BE2C (cell line): ENCODE results near the gene ELFN1.
"Not testable (repeated sequence)": the region's sequence is repeated elsewhere in the genome, so short reads cannot be mapped to it uniquely, and the experiment has no call there.

Experiments used
- DNase-seq: peaks from one replicate; pipeline ENCODE4 v3.0.0-alpha.2; 2020
- H3K27me3 ChIP-seq: fragments of 250-450 bp; sonication (Bioruptor Pico); 2 replicates; pipeline ENCODE4 v1.5.1; 2020; ENCODE audit warnings: mild to moderate bottlenecking
- H3K36me3 ChIP-seq: fragments of 250-450 bp; sonication (Bioruptor Pico); 2 replicates; pipeline ENCODE4 v1.5.1; 2020; ENCODE audit warnings: mild to moderate bottlenecking
- H3K4me1 ChIP-seq: fragments of 250-450 bp; sonication (Bioruptor Pico); 2 replicates; pipeline ENCODE4 v1.5.1; 2020
- H3K4me3 ChIP-seq: 2 replicates; pipeline ENCODE4 v1.5.1; 2011; ENCODE audit warnings: low read depth, low read length
- H3K9me3 ChIP-seq: fragments of 250-450 bp; sonication (Bioruptor Pico); 2 replicates; pipeline ENCODE4 v1.5.1; 2020
- CTCF ChIP-seq: IDR thresholded peaks from 2 replicates; pipeline ENCODE4 v1.5.1; 2012; ENCODE audit warnings: mild to moderate bottlenecking, low read depth, low read length

Gene ELFN1

DNA sequence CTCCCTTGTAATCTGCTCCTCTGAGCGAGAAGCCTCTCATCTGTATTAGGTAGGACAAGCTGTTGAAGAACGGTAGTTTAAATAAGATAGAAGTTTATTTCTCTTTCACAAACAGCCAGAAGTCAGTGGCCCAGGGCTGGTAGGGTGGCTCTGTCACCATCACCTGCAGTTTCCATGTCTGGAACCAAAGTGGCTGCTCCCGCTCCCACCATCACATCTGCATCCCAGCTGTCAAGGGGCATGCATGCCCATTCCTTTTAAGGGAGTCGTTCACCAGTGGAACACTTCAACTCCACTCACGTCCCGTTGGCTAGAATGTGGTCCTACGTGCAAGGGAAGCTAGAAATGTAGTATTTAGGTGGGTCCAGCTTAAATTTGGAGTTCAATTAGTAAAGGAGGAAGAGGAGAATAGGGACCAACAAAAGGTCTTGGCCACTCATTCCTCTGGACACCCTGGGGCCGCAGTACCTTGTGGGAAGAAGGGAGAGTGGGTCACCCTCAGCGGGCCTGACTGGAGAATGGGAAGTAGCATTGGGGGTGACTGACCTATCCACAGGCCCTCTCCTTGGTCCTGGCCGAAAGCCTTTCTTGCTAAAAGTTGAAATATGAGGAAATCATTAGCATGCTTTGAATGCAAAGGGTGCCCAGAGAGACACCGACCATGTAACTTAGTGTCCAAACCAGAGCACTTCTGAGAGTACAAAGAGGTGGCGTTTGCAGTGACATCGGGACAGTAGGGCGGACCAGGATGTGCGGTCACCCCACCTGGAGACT is 48.0 kb downstream of the ELFN1 start:
- DNase-seq: no peak
- Histone ChIP-seq H3K36me3 (no peaks in the 10 kb centered on the region), H3K27me3 (no peaks in the 10 kb centered on the region), H3K9me3 (no peaks in the 10 kb centered on the region), H3K4me1 (peaks cover 37% of the 10 kb centered on the region), H3K4me3 (no peak overlapping the region)
- TF ChIP-seq CTCF: no peak

GRCh38 chr7:1718850-1719249 is 48.8 kb downstream of the ELFN1 start:
- not testable (repeated sequence) for H3K36me3 ChIP-seq, H3K9me3 ChIP-seq, H3K27me3 ChIP-seq, H3K4me3 ChIP-seq
- H3K4me1 ChIP-seq: peaks cover 30% of the 10 kb centered on the region
- DNase-seq: peak; percentile 50

GRCh38 chr7:1719256-1719655 is 49.2 kb downstream of the ELFN1 start:
- peaks cover 26% of the 10 kb centered on the region for H3K4me1 ChIP-seq
- H3K4me3 ChIP-seq, H3K36me3 ChIP-seq, H3K9me3 ChIP-seq, H3K27me3 ChIP-seq: not testable (repeated sequence)
- DNase-seq: peak; percentile 77

DNA sequence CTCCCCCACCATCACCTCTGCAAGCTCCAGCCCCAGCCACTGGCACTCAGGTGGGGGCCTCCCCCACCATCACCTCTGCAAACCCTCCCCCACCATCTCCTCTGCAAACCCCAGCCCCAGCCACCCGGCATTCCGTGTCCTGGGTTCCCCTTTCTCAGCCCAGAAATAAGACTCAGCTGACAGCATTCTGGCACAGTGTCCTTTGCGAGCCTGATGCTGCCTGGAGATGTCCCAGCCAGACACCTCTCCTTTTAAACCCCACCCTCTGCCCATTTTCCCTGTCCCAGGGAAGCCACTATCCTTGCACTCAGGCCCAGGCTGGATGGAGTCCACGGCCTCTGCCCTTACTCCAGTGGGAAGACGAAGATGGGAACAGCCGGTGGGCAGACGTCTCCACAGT is 49.8 kb downstream of the ELFN1 start:
- no peak for TF ChIP-seq CTCF
- peaks cover 22% of the 10 kb centered on the region for H3K4me1 ChIP-seq
- no peak for DNase-seq

DNA sequence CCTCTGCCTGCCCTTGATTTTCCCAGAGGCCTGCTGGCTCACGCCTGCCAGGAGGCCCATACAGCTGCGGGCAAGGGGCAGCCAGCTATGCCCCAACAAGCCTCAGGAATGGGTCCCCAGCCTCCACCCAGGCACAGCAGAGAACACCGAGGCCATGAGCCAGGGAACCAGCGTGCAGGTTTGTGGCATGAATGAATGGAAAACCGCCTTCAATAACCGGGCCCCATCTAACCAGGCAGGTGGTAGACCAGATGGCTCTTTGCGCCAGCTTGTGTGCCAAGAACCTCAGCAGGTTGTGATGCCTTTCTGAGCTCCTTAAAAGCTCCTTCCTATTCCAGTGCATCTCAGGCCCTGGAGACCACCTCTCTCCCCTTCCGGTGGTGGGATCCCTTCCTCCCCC is 50.2 kb downstream of the ELFN1 start:
- peaks cover 22% of the 10 kb centered on the region for H3K4me1 ChIP-seq
- no peak for DNase-seq
- H3K36me3 ChIP-seq: no peaks in the 10 kb centered on the region
- no peak for TF ChIP-seq CTCF
- H3K4me3 ChIP-seq: no peak overlapping the region
- H3K27me3 ChIP-seq: no peaks in the 10 kb centered on the region
- H3K9me3 ChIP-seq: no peaks in the 10 kb centered on the region

More for the DNA sequence above, 49.8 kb downstream of the ELFN1 start:
- Histone ChIP-seq H3K27me3 (no peaks in the 10 kb centered on the region), H3K4me3 (no peak overlapping the region), H3K9me3 (no peaks in the 10 kb centered on the region), H3K36me3 (no peaks in the 10 kb centered on the region)

DNA sequence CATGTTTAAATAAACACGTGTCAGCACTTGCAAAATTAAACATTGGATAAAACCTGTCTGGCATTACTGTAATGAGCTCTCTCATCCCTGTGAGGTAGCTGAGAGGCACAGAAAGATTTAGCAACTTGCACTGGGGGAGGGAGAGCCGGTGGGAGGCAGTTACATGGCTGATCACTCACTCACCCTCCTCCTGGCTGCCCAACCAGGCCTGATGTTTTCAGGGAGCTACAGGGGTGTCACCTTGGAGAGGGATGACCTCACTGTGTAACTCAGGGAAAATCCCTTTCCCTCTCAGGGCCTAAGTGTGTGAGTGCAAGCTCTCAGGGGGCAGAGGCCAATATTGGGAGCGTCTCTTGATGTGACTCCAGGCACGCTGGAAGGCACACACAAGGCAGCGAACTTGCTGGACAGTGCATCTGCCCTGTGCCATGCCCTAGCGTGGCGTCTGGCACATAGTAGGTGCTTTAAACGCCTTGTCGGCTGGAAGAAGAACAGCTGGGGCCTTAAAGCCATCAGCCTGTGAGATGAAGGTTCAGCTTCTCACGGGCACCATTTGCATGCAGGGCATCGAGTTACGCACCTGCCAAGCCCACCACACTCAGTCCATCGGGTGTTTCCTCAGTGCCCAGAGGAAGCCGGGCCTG is 51.1 kb downstream of the ELFN1 start:
- Histone ChIP-seq H3K36me3 (no peaks in the 10 kb centered on the region), H3K27me3 (no peaks in the 10 kb centered on the region), H3K4me1 (peaks cover 16% of the 10 kb centered on the region), H3K9me3 (no peaks in the 10 kb centered on the region), H3K4me3 (no peak overlapping the region)
- no peak for TF ChIP-seq CTCF
- no peak for DNase-seq

GRCh38 chr7:1723254-1723653 is 53.2 kb downstream of the ELFN1 start:
- Histone ChIP-seq H3K36me3 (no peaks in the 10 kb centered on the region), H3K9me3 (no peaks in the 10 kb centered on the region), H3K4me1 (no peaks in the 10 kb centered on the region; the same call in 1 of the 2 replicates), H3K4me3 (no peak overlapping the region), H3K27me3 (no peaks in the 10 kb centered on the region)
- no peak for TF ChIP-seq CTCF
- DNase-seq: no peak
